ENCODE data around the gene DERL3. TPM values are rescaled to one million over a fixed set of nuclear protein-coding genes. Genes with fewer than 3 reads are reported as not detected.
"Not testable (repeated sequence)": the region's sequence is repeated elsewhere in the genome, so short reads cannot be mapped to it uniquely, and the experiment has no call there.

Gene DERL3
- total and polyA plus RNA-seq, 2 experiments from 2014 or later, result 0.73 to 1.2 TPM

- no peaks in the 10 kb centered on the region for H3F3A ChIP-seq (ENCODE audit: insufficient read depth)
- 84 to 86% methylated on average over 7 of the region's 7 CpGs for WGBS, 2 experiments (ENCODE audit: low coverage in 1 of 2, low lambda C conversion rate in 2 of 2, missing lambda C conversion rate in 2 of 2)
- no peak overlapping the region for H3K4me2 ChIP-seq (ENCODE audit: unreplicated experiment)
- no peak overlapping the region for H2AFZ ChIP-seq
- TF ChIP-seq EZH2 (IDR thresholded peaks at IDR 0.05; ENCODE audit: insufficient read depth, poor library complexity, severe bottlenecking), result no peak
- no peak for TF ChIP-seq EZH2phosphoT487 (IDR thresholded peaks at IDR 0.05; ENCODE audit: insufficient read depth, low read depth)
- no peaks in the 10 kb centered on the region for H3K9me3 ChIP-seq (ENCODE audit: low read depth)
- no peaks in the 10 kb centered on the region for H3K9me2 ChIP-seq (ENCODE audit: insufficient read depth)
- H4K20me1 ChIP-seq (ENCODE audit: insufficient read depth), result no peaks in the 10 kb centered on the region
- no peak overlapping the region for H3K4me3 ChIP-seq
- no peaks in the 10 kb centered on the region for H3K79me2 ChIP-seq (ENCODE audit: insufficient read depth)
- H3K4me1 ChIP-seq (ENCODE audit: insufficient read depth), result no peaks in the 10 kb centered on the region
- in situ Hi-C loops (cut with MboI), result no loop called here
- no peak for DNase-seq
- H3K9ac ChIP-seq, result no peak overlapping the region
- H3K36me3 ChIP-seq (ENCODE audit: low read depth), result no peaks in the 10 kb centered on the region
- H3K27ac ChIP-seq, result no peak overlapping the region
- no peaks in the 10 kb centered on the region for H3K27me3 ChIP-seq (replicated peaks; ENCODE audit: insufficient read depth)
Measured at GRCh38 chr22:23878219-23878618, 39.4 kb upstream of the DERL3 start.

- no peak overlapping the region for H3K27ac ChIP-seq
- 94% methylated on average over 8 of the region's 8 CpGs for WGBS, 2 experiments (ENCODE audit: low coverage in 1 of 2, low lambda C conversion rate in 2 of 2, missing lambda C conversion rate in 2 of 2)
- no peak overlapping the region for H3K4me3 ChIP-seq
Measured at GRCh38 chr22:23877566-23877965, 38.8 kb upstream of the DERL3 start.

GRCh38 chr22:23875801-23876200, 37.0 kb upstream of the DERL3 start:
- no peak for TF ChIP-seq EZH2 (IDR thresholded peaks at IDR 0.05; ENCODE audit: insufficient read depth, poor library complexity, severe bottlenecking)
- no peak for TF ChIP-seq EZH2phosphoT487 (IDR thresholded peaks at IDR 0.05; ENCODE audit: insufficient read depth, low read depth)
- in situ Hi-C loops (cut with MboI), result no loop called here

More at GRCh38 chr22:23877566-23877965, 38.8 kb upstream of the DERL3 start:
- TF ChIP-seq EZH2 (IDR thresholded peaks at IDR 0.05; ENCODE audit: insufficient read depth, poor library complexity, severe bottlenecking) (no peak), EZH2phosphoT487 (IDR thresholded peaks at IDR 0.05; ENCODE audit: insufficient read depth, low read depth) (no peak)
- Histone ChIP-seq H3K79me2 (ENCODE audit: insufficient read depth) (no peaks in the 10 kb centered on the region), H3K4me2 (ENCODE audit: unreplicated experiment) (no peak overlapping the region), H3K9me3 (ENCODE audit: low read depth) (no peaks in the 10 kb centered on the region), H2AFZ (no peak overlapping the region), H3K27me3 (replicated peaks; ENCODE audit: insufficient read depth) (no peaks in the 10 kb centered on the region), H3K4me1 (ENCODE audit: insufficient read depth) (no peaks in the 10 kb centered on the region), H3K9me2 (ENCODE audit: insufficient read depth) (no peaks in the 10 kb centered on the region), H3F3A (ENCODE audit: insufficient read depth) (no peaks in the 10 kb centered on the region), H4K20me1 (ENCODE audit: insufficient read depth) (no peaks in the 10 kb centered on the region), H3K9ac (no peak overlapping the region), H3K36me3 (ENCODE audit: low read depth) (no peaks in the 10 kb centered on the region)
- no peak for DNase-seq
- in situ Hi-C loops (cut with MboI), result no loop called here

GRCh38 chr22:23874871-23875270, 36.1 kb upstream of the DERL3 start:
- H3K36me3 ChIP-seq (ENCODE audit: low read depth), result no peaks in the 10 kb centered on the region
- H3K9me3 ChIP-seq (ENCODE audit: low read depth), result no peaks in the 10 kb centered on the region
- no peaks in the 10 kb centered on the region for H3F3A ChIP-seq (ENCODE audit: insufficient read depth)
- 70 to 75% methylated on average over 4 of the region's 4 CpGs for WGBS, 2 experiments (ENCODE audit: low coverage in 1 of 2, low lambda C conversion rate in 2 of 2, missing lambda C conversion rate in 2 of 2)
- H3K4me1 ChIP-seq (ENCODE audit: insufficient read depth), result no peaks in the 10 kb centered on the region
- in situ Hi-C loops (cut with MboI), result no loop called here
- no peak overlapping the region for H3K9ac ChIP-seq
- no peak overlapping the region for H3K27ac ChIP-seq
- no peak for TF ChIP-seq EZH2 (IDR thresholded peaks at IDR 0.05; ENCODE audit: insufficient read depth, poor library complexity, severe bottlenecking)
- no peak for TF ChIP-seq EZH2phosphoT487 (IDR thresholded peaks at IDR 0.05; ENCODE audit: insufficient read depth, low read depth)
- no peaks in the 10 kb centered on the region for H3K79me2 ChIP-seq (ENCODE audit: insufficient read depth)
- H4K20me1 ChIP-seq (ENCODE audit: insufficient read depth), result no peaks in the 10 kb centered on the region
- no peak overlapping the region for H3K4me3 ChIP-seq
- H2AFZ ChIP-seq, result no peak overlapping the region
- no peaks in the 10 kb centered on the region for H3K9me2 ChIP-seq (ENCODE audit: insufficient read depth)
- no peak overlapping the region for H3K4me2 ChIP-seq (ENCODE audit: unreplicated experiment)
- H3K27me3 ChIP-seq (replicated peaks; ENCODE audit: insufficient read depth), result no peaks in the 10 kb centered on the region
- DNase-seq, result no peak

More at GRCh38 chr22:23875801-23876200, 37.0 kb upstream of the DERL3 start:
- H3K4me1 ChIP-seq (ENCODE audit: insufficient read depth), result no peaks in the 10 kb centered on the region
- H3K27me3 ChIP-seq (replicated peaks; ENCODE audit: insufficient read depth), result no peaks in the 10 kb centered on the region
- no peaks in the 10 kb centered on the region for H3K36me3 ChIP-seq (ENCODE audit: low read depth)
- H3F3A ChIP-seq (ENCODE audit: insufficient read depth), result no peaks in the 10 kb centered on the region
- H3K9me3 ChIP-seq (ENCODE audit: low read depth), result no peaks in the 10 kb centered on the region
- no peak overlapping the region for H3K27ac ChIP-seq
- no peak overlapping the region for H3K4me3 ChIP-seq
- H3K4me2 ChIP-seq (ENCODE audit: unreplicated experiment), result no peak overlapping the region
- no peaks in the 10 kb centered on the region for H3K79me2 ChIP-seq (ENCODE audit: insufficient read depth)
- no peaks in the 10 kb centered on the region for H4K20me1 ChIP-seq (ENCODE audit: insufficient read depth)
- no peak overlapping the region for H3K9ac ChIP-seq
- no peak for DNase-seq
- WGBS, 2 experiments (ENCODE audit: low coverage in 1 of 2, low lambda C conversion rate in 2 of 2, missing lambda C conversion rate in 2 of 2), result 48 to 63% methylated on average over 2 of the region's 2 CpGs
- no peaks in the 10 kb centered on the region for H3K9me2 ChIP-seq (ENCODE audit: insufficient read depth)
- H2AFZ ChIP-seq, result no peak overlapping the region

GRCh38 chr22:23868580-23868979, 29.8 kb upstream of the DERL3 start:
- no peak overlapping the region for H3K9ac ChIP-seq
- WGBS, 2 experiments (ENCODE audit: low coverage in 1 of 2, low lambda C conversion rate in 2 of 2, missing lambda C conversion rate in 2 of 2), result 82 to 93% methylated on average over 4 of the region's 4 CpGs
- no peaks in the 10 kb centered on the region for H3F3A ChIP-seq (ENCODE audit: insufficient read depth)
- DNase-seq, result no peak
- H3K4me2 ChIP-seq (ENCODE audit: unreplicated experiment), result no peak overlapping the region
- no peaks in the 10 kb centered on the region for H3K4me1 ChIP-seq (ENCODE audit: insufficient read depth)
- in situ Hi-C loops (cut with MboI), result no loop called here
- H3K4me3 ChIP-seq, result no peak overlapping the region
- H3K79me2 ChIP-seq (ENCODE audit: insufficient read depth), result no peaks in the 10 kb centered on the region
- no peaks in the 10 kb centered on the region for H4K20me1 ChIP-seq (ENCODE audit: insufficient read depth)
- H3K27ac ChIP-seq, result no peak overlapping the region
- H3K27me3 ChIP-seq (replicated peaks; ENCODE audit: insufficient read depth), result no peaks in the 10 kb centered on the region
- no peaks in the 10 kb centered on the region for H3K9me2 ChIP-seq (ENCODE audit: insufficient read depth)
- no peak overlapping the region for H2AFZ ChIP-seq
- H3K36me3 ChIP-seq (ENCODE audit: low read depth), result no peaks in the 10 kb centered on the region
- no peak for TF ChIP-seq EZH2phosphoT487 (IDR thresholded peaks at IDR 0.05; ENCODE audit: insufficient read depth, low read depth)
- TF ChIP-seq EZH2 (IDR thresholded peaks at IDR 0.05; ENCODE audit: insufficient read depth, poor library complexity, severe bottlenecking), result no peak
- H3K9me3 ChIP-seq (ENCODE audit: low read depth), result no peaks in the 10 kb centered on the region

DNA sequence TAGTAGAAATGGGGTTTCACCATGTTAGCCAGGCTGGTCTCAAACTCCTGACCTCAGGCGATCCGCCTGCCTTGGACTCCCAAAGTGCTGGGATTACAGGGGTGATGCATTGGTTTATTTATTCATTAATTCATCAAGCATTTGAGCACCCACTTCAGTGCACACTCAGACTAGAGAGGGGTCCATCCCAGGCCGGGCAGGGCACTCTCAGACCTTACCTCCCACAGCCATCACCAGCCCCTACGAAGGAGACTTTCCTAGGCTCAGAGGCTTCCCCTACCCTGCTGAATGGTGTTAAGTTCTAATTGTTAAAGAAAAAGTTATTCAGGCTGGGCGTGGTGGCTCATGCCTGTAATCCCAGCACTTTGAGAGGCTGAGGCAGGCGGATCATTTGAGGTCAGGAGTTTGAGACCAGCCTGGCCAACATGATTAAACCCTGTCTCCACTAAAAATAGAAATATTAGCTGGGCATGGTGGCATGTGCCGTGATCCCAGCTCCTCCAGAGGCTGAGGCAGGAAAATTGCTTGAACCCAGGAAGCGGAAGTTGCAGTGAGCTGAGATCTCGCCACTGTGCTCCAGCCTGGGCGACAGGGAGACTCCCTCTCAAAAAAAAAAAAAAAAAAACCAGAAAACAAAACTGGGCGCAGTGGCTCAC, 25.8 kb upstream of the DERL3 start:
- H3K4me1 ChIP-seq (ENCODE audit: insufficient read depth); H3K4me2 ChIP-seq (ENCODE audit: unreplicated experiment); H2AFZ ChIP-seq; H3K9me2 ChIP-seq (ENCODE audit: insufficient read depth); H3K4me3 ChIP-seq; H3K36me3 ChIP-seq (ENCODE audit: low read depth); H3F3A ChIP-seq (ENCODE audit: insufficient read depth); H3K27me3 ChIP-seq (replicated peaks; ENCODE audit: insufficient read depth); H3K9ac ChIP-seq; H3K9me3 ChIP-seq (ENCODE audit: low read depth); DNase-seq; H3K27ac ChIP-seq; in situ Hi-C loops (cut with MboI); H4K20me1 ChIP-seq (ENCODE audit: insufficient read depth); H3K79me2 ChIP-seq (ENCODE audit: insufficient read depth): not testable (repeated sequence)
- WGBS, 2 experiments (ENCODE audit: low coverage in 1 of 2, low lambda C conversion rate in 2 of 2, missing lambda C conversion rate in 2 of 2), result 76 to 80% methylated on average over 11 of the region's 11 CpGs

All from GM23248 (cell line).